T-helper 2 cell (primary cell): ENCODE results near the gene TXNRD2.
A peak's percentile ranks its signal among the peaks of the same experiment; 100 is the strongest.

Source experiments
- DNase-seq, 5 experiments: peaks; one replicate each; pipeline versions ENCODE4 v3.0.0 to v3.0.0-alpha.2; 2012 to 2022

TXNRD2 gene

DNA sequence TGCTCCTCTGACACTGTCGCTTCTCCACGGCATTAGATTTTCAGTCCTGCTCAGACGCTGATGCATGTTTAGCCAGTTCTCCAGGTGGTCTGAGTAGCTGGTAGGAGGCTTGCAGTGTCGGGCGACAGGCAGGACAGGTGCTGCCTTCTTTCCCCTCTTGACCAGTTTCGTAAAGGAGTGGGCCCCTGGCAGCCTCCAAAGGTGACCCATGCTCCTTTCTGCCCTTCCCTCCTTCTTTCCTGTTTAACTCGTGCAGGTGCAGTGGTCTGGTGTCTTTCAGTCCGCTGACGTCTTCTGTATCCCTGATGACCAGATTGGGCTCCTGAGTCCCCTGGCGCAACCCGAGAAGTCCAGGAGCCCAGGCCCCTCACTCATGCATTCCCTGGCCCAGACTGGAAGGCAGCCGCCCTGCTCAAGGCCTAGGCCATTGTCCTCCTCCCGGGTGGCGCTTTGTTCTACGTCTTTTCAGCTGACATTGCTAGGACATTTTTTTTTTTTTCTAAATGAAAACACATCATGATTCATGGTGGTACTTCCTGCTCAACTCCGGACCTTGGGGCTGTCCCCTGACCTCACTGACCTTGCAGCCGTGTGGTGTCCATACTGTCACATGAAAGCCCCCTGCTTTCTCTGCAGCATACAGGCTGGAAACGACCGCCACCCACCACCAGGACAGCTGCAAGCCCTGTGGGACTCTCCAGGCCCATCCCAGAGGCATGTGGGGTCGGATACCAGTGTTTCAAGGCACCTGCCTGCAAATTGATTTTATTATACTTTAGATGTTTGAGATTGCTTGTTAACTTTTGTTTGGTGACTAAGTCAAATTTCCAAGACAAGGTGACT is 25.5 kb upstream of the TXNRD2 start:
- DNase-seq: no peak

- DNase-seq: no peak
These were observed 24.4 kb upstream of the TXNRD2 start for GRCh38 chr22:19965771-19966709.

- no peak for DNase-seq
These were observed 23.2 kb upstream of the TXNRD2 start for GRCh38 chr22:19964701-19965386.

- no peak for DNase-seq
These were observed 22.4 kb upstream of the TXNRD2 start for GRCh38 chr22:19963863-19964642.

DNA sequence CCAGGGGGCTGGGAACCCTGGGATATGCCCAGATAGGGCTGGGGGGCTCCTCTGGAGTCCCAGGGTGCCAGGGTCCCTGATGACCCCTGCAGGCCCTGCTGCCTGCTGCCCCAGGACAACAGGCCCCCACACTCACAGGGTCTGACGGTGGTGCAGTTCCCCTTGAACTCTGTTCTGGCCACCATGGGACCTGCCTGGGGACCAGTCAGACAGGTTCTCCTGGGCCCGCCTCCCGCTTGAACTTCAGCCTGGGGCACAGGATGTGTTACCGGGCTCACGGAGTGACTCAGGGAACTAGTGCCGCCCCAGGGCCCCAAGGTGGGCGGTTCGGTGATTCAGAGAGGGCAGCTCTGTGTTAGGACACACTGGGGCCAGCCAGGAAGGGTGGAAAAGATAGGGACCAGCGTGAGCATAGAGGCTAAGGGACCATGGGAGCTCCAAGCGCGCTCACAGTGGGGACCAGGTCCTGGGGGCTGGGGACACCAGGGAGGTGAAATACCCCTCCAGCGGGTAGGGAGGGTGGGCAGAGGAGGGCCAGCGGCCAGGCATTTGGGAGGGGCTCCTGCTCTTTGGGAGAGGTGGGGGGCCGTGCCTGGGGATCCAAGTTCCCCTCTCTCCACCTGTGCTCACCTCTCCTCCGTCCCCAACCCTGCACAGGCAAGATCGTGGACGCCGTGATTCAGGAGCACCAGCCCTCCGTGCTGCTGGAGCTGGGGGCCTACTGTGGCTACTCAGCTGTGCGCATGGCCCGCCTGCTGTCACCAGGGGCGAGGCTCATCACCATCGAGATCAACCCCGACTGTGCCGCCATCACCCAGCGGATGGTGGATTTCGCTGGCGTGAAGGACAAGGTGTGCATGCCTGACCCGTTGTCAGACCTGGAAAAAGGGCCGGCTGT is 21.5 kb upstream of the TXNRD2 start:
- peak in 2 of 5 experiments; percentile 1 to 5 for DNase-seq

- peak in 4 of 5 experiments; percentile 17 to 86 (median 39) for DNase-seq
These were observed 20.8 kb upstream of the TXNRD2 start for GRCh38 chr22:19962246-19962908.

- no peak for DNase-seq
These were observed 20.2 kb upstream of the TXNRD2 start for GRCh38 chr22:19961868-19962245.

DNA sequence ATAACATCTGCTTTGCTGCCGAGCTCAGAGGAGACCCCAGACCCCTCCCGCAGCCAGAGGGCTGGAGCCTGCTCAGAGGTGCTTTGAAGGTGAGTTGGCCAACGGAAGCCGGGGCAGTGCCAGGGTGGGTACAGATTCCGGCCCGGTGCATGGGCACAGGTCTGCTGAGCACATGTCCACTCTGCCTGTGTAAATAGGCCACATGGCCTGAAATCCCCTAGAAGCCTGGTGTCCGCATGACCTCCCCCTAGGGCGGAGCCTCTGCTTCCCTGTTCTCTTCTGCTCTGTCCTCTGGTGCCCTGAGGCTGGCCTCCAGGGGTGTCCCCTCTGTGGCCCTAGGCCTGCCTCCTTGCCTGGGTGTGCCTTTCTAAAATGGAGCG is 19.6 kb upstream of the TXNRD2 start:
- peak in 1 of 5 experiments; percentile 1 for DNase-seq

DNA sequence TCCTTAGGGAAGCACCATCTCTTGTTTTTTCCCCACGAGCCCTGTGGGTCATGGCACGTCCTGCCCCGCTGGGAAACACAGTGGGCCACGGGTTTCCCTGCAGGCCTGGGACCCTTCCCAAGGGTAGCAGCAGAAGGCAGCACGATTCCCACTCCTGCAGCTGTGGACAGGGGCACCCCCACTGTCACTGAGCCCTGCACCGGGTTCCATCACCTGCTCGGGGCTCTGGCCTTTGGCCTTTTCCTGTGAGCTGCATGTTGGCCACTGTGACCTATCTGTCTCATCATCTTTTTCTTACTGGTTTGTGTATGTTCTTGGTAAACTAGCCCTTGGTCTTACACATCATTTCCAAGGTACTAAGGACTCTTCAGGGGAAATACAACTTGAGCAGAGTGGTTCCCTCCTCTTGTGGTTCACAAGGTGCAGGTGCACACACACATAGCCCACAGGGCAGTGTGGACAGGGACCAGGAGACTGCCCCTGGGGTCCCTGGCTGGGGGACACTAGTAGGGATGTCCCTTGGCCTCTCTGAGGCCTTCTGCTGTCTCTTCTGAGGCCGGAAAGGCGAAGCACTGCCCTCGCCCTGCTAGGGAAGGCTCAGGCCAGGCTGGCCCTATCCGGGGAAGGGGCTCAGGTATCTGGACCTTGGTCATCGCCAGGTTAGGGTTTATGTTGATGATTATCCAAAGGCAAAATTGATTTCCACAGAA is 19.0 kb upstream of the TXNRD2 start:
- DNase-seq: peak in 1 of 5 experiments; percentile 52

GRCh38 chr22:19959587-19960490 is 18.2 kb upstream of the TXNRD2 start:
- no peak for DNase-seq

GRCh38 chr22:19959043-19959586 is 17.5 kb upstream of the TXNRD2 start:
- no peak for DNase-seq

- DNase-seq: no peak
These were observed 16.7 kb upstream of the TXNRD2 start for GRCh38 chr22:19958083-19959042.

GRCh38 chr22:19957445-19957844 is 15.8 kb upstream of the TXNRD2 start:
- DNase-seq: no peak

DNA sequence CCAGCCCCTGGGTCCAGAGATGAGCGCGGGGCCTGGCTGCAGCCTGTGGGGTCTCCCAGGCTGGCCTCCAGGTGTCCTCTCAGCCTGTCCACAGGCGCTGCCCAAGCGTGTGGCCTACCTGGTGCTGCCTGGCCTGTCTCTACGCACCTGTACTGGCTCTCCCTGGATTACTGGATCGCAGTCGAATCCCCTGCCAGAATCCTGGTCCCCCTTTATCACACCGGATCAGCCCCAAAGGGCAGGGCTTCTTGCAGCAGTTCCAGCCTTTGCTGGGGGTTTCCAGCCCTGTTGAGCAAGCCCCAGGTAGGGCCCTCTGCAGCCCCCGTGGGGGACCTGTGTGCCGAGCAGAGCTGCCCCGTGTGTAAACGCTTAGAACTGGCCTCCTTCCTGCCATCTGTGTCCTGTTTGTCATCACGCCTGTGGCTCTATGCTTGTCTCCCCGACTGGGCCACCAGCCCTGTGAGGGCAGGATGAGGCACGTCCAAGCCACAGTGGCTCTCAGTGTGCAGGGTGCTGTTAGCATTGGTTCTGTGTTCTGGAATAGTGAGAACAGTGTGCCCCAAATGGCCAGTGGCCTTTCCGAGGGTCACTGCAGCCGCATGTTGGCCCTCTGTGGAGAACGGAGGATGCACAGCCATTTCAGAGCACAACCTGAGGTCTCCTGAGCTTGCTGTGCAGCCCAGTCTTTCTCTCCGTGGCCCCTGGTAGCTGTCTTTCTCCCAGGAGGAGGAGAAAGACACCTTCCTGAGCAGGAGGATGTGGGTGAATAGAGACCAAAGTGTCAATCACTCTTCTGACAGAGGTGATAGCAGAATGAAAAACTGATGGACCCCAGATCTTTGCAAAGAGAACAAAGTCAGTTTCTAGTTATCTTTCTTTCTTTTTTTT is 13.9 kb upstream of the TXNRD2 start:
- DNase-seq: peak in 1 of 5 experiments; percentile 37

DNA sequence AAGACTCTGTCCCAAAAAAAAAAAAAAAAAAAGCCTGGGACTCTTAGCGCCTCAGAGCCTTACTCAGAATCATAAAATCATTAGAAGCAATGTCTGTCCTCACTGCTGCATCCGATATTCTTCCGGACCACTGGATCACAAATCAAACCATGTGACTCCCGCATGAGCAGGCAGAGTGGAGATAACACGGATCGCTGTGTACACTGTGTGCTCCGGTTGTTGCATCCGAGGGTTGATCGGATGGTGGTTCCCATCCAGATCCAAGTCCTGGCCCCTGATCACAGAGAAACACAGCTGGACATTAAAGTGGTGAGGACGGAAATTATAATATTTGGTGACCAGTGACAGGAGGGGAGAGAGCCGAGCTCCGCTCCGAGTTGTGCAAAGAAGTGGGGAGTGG is 9.7 kb upstream of the TXNRD2 start:
- no peak for DNase-seq
